ENCODE data around the gene THBS4. TPM values are rescaled to one million over a fixed set of nuclear protein-coding genes. Genes with fewer than 3 reads are reported as not detected.

Gene THBS4
- total and polyA plus RNA-seq, 2 experiments from 2014 or later: 0.80 TPM; not detected in 1

- no peaks in the 10 kb centered on the region for H3K4me1 ChIP-seq (ENCODE audit: insufficient read depth)
- no peaks in the 10 kb centered on the region for H3K9me3 ChIP-seq (ENCODE audit: low read depth)
- no peak overlapping the region for H3K4me3 ChIP-seq
- no peaks in the 10 kb centered on the region for H3K27me3 ChIP-seq
- no peak for DNase-seq (ENCODE audit: low spot score)
- no peak overlapping the region for H3K4me2 ChIP-seq
- no peak overlapping the region for H2AFZ ChIP-seq
- H3K36me3 ChIP-seq (replicated peaks; ENCODE audit: insufficient read depth, low read depth): no peaks in the 10 kb centered on the region
- WGBS (ENCODE audit: low lambda C conversion rate, missing lambda C conversion rate): 90% methylated on average over 2 of the region's 2 CpGs
- TF ChIP-seq CTCF (IDR thresholded peaks at IDR 0.05; ENCODE audit: poor library complexity): no peak
- TF ChIP-seq EZH2 (IDR thresholded peaks at IDR 0.05; ENCODE audit: borderline replicate concordance): no peak
- no peak for TF ChIP-seq EZH2phosphoT487 (IDR thresholded peaks at IDR 0.05; ENCODE audit: low read depth, severe bottlenecking, unreplicated experiment)
- no peaks in the 10 kb centered on the region for H3K9me2 ChIP-seq (replicated peaks; ENCODE audit: insufficient read depth)
- H3K79me2 ChIP-seq: no peaks in the 10 kb centered on the region
- no peak overlapping the region for H3K27ac ChIP-seq
- no peaks in the 10 kb centered on the region for H4K20me1 ChIP-seq (ENCODE audit: insufficient read depth, poor library complexity, severe bottlenecking)
Observed at GRCh38 chr5:80025069-80025468, 10.1 kb upstream of the THBS4 start.

GRCh38 chr5:80026841-80027240 is 8.3 kb upstream of the THBS4 start:
- TF ChIP-seq CTCF (IDR thresholded peaks at IDR 0.05; ENCODE audit: poor library complexity): no peak
- no peak for TF ChIP-seq EZH2 (IDR thresholded peaks at IDR 0.05; ENCODE audit: borderline replicate concordance)
- H2AFZ ChIP-seq: no peak overlapping the region
- no peak for DNase-seq (ENCODE audit: low spot score)
- H3K79me2 ChIP-seq: no peaks in the 10 kb centered on the region
- no peak overlapping the region for H3K4me2 ChIP-seq
- H3K9me3 ChIP-seq (ENCODE audit: low read depth): no peaks in the 10 kb centered on the region
- H4K20me1 ChIP-seq (ENCODE audit: insufficient read depth, poor library complexity, severe bottlenecking): no peaks in the 10 kb centered on the region
- no peak overlapping the region for H3K27ac ChIP-seq
- no peaks in the 10 kb centered on the region for H3K36me3 ChIP-seq (replicated peaks; ENCODE audit: insufficient read depth, low read depth)
- no peaks in the 10 kb centered on the region for H3K4me1 ChIP-seq (ENCODE audit: insufficient read depth)
- H3K9me2 ChIP-seq (replicated peaks; ENCODE audit: insufficient read depth): no peaks in the 10 kb centered on the region
- H3K27me3 ChIP-seq: no peaks in the 10 kb centered on the region
- no peak overlapping the region for H3K4me3 ChIP-seq

GRCh38 chr5:80031109-80031508 is 4.0 kb upstream of the THBS4 start:
- peaks cover 34% of the 10 kb centered on the region for H3K27me3 ChIP-seq
- H4K20me1 ChIP-seq (ENCODE audit: insufficient read depth, poor library complexity, severe bottlenecking): no peaks in the 10 kb centered on the region
- no peaks in the 10 kb centered on the region for H3K36me3 ChIP-seq (replicated peaks; ENCODE audit: insufficient read depth, low read depth)
- H3K9me3 ChIP-seq (ENCODE audit: low read depth): no peaks in the 10 kb centered on the region
- no peaks in the 10 kb centered on the region for H3K79me2 ChIP-seq
- no peaks in the 10 kb centered on the region for H3K4me1 ChIP-seq (ENCODE audit: insufficient read depth)
- no peak for DNase-seq (ENCODE audit: low spot score)
- no peaks in the 10 kb centered on the region for H3K9me2 ChIP-seq (replicated peaks; ENCODE audit: insufficient read depth)
- WGBS (ENCODE audit: low lambda C conversion rate, missing lambda C conversion rate): 73% methylated on average over 1 of the region's 1 CpG
- H2AFZ ChIP-seq: no peak overlapping the region
- H3K27ac ChIP-seq: no peak overlapping the region
- H3K4me3 ChIP-seq: no peak overlapping the region
- H3K4me2 ChIP-seq: no peak overlapping the region
- TF ChIP-seq EZH2 (IDR thresholded peaks at IDR 0.05; ENCODE audit: borderline replicate concordance) (no peak), EZH2phosphoT487 (IDR thresholded peaks at IDR 0.05; ENCODE audit: low read depth, severe bottlenecking, unreplicated experiment) (no peak), CTCF (IDR thresholded peaks at IDR 0.05; ENCODE audit: poor library complexity) (no peak)

- Histone ChIP-seq H3K79me2 (no peaks in the 10 kb centered on the region), H3K4me2 (no peak overlapping the region), H3K27me3 (peaks cover 56% of the 10 kb centered on the region), H4K20me1 (ENCODE audit: insufficient read depth, poor library complexity, severe bottlenecking) (no peaks in the 10 kb centered on the region), H2AFZ (no peak overlapping the region), H3K9me3 (ENCODE audit: low read depth) (no peaks in the 10 kb centered on the region), H3K36me3 (replicated peaks; ENCODE audit: insufficient read depth, low read depth) (no peaks in the 10 kb centered on the region), H3K27ac (no peak overlapping the region), H3K9me2 (replicated peaks; ENCODE audit: insufficient read depth) (no peaks in the 10 kb centered on the region), H3K4me1 (ENCODE audit: insufficient read depth) (no peaks in the 10 kb centered on the region), H3K4me3 (no peak overlapping the region)
- TF ChIP-seq CTCF (IDR thresholded peaks at IDR 0.05; ENCODE audit: poor library complexity) (no peak), EZH2 (IDR thresholded peaks at IDR 0.05; ENCODE audit: borderline replicate concordance) (no peak), EZH2phosphoT487 (IDR thresholded peaks at IDR 0.05; ENCODE audit: low read depth, severe bottlenecking, unreplicated experiment) (no peak)
- DNase-seq (ENCODE audit: low spot score): no peak
Observed at GRCh38 chr5:80033513-80033912, 1.6 kb upstream of the THBS4 start.

All from hepatocyte (in vitro differentiated cells).